ENCODE data around the gene ORC5. TPM values are rescaled to one million over a fixed set of nuclear protein-coding genes. Genes with fewer than 3 reads are reported as not detected.

The ORC5 gene
- total RNA-seq, 4 donors from 2014 or later = 21.8 to 43.8 (median 25.7) TPM

GRCh38 chr7:104160375-104160774 lies 47.4 kb downstream of the ORC5 start:
- no peak for DNase-seq
- no peak for TF ChIP-seq POLR2A (IDR thresholded peaks at IDR 0.05)
- peak in 5 of 6 experiments; percentile 17 to 79 (median 49) for TF ChIP-seq CTCF (IDR thresholded peaks at IDR 0.05)
- Histone ChIP-seq H3K4me1 (peaks cover 0 to 3% of the 10 kb centered on the region in 2 donors), H3K9me3 (no peaks in the 10 kb centered on the region), H3K27me3 (no peaks in the 10 kb centered on the region), H3K36me3 (no peaks in the 10 kb centered on the region), H3K27ac (no peak overlapping the region), H3K4me3 (replicated peaks in 1 of 3) (no peak overlapping the region)
- intact Hi-C loops (cut with DNase I) = loop anchor here (5.0 kb wide), 1 partner anchor 588 kb away; no protein-coding TSS in a partner anchor

GRCh38 chr7:104156842-104157277 lies 51.0 kb downstream of the ORC5 start:
- Histone ChIP-seq H3K27ac (no peak overlapping the region), H3K9me3 (no peaks in the 10 kb centered on the region), H3K4me1 (peaks cover 0 to 3% of the 10 kb centered on the region in 2 donors), H3K4me3 (replicated peaks in 1 of 3) (no peak overlapping the region), H3K36me3 (no peaks in the 10 kb centered on the region), H3K27me3 (no peaks in the 10 kb centered on the region)
- intact Hi-C loops (cut with DNase I) = no loop called here
- TF ChIP-seq POLR2A (IDR thresholded peaks at IDR 0.05) = no peak
- peak in 5 of 6 experiments; percentile 36 to 82 (median 67) for TF ChIP-seq CTCF (IDR thresholded peaks at IDR 0.05)
- WGBS, 2 donors = 14 to 16% methylated on average over 2 of the region's 2 CpGs
- DNase-seq = no peak

GRCh38 chr7:104153287-104153686 lies 54.5 kb downstream of the ORC5 start:
- Histone ChIP-seq H3K4me1 (peaks cover 0 to 3% of the 10 kb centered on the region in 2 donors), H3K27ac (no peak overlapping the region), H3K27me3 (no peaks in the 10 kb centered on the region), H3K36me3 (no peaks in the 10 kb centered on the region), H3K9me3 (no peaks in the 10 kb centered on the region), H3K4me3 (replicated peaks in 1 of 3) (no peak overlapping the region)
- TF ChIP-seq POLR2A (IDR thresholded peaks at IDR 0.05) (no peak), CTCF (IDR thresholded peaks at IDR 0.05) (no peak)
- intact Hi-C loops (cut with DNase I) = no loop called here
- no peak for DNase-seq
- WGBS, 2 donors = 71 to 72% methylated on average over 4 of the region's 4 CpGs

GRCh38 chr7:104152468-104152867 lies 55.3 kb downstream of the ORC5 start:
- no peaks in the 10 kb centered on the region for H3K36me3 ChIP-seq
- H3K9me3 ChIP-seq = no peaks in the 10 kb centered on the region
- no peaks in the 10 kb centered on the region for H3K27me3 ChIP-seq
- TF ChIP-seq CTCF (IDR thresholded peaks at IDR 0.05) = no peak
- TF ChIP-seq POLR2A (IDR thresholded peaks at IDR 0.05) = no peak
- intact Hi-C loops (cut with DNase I) = no loop called here
- H3K4me1 ChIP-seq = peaks cover 0 to 3% of the 10 kb centered on the region in 2 donors
- no peak overlapping the region for H3K4me3 ChIP-seq (replicated peaks in 1 of 3)
- no peak overlapping the region for H3K27ac ChIP-seq
- DNase-seq = no peak
- 93 to 98% methylated on average over 1 of the region's 1 CpG for WGBS, 2 donors

GRCh38 chr7:104150470-104150869 lies 57.3 kb downstream of the ORC5 start:
- intact Hi-C loops (cut with DNase I) = no loop called here
- TF ChIP-seq POLR2A (IDR thresholded peaks at IDR 0.05) (no peak), CTCF (IDR thresholded peaks at IDR 0.05) (no peak)

More at GRCh38 chr7:104150470-104150869, 57.3 kb downstream of the ORC5 start:
- no peaks in the 10 kb centered on the region for H3K36me3 ChIP-seq
- H3K4me1 ChIP-seq = no peaks in the 10 kb centered on the region
- no peak overlapping the region for H3K4me3 ChIP-seq (replicated peaks in 1 of 3)
- no peak for DNase-seq
- WGBS, 2 donors = 86 to 92% methylated on average over 1 of the region's 1 CpG
- no peak overlapping the region for H3K27ac ChIP-seq
- H3K9me3 ChIP-seq = no peaks in the 10 kb centered on the region
- H3K27me3 ChIP-seq = no peaks in the 10 kb centered on the region

All from thyroid gland (tissue), 4 donors.